GM19035 (cell line): ENCODE results near the gene SFN.
"Not testable (repeated sequence)": the region's sequence is repeated elsewhere in the genome, so short reads cannot be mapped to it uniquely, and the experiment has no call there.

ENCODE experiments used
- ATAC-seq: cut with Tn5 transposase; IDR thresholded peaks from one replicate; pipeline ENCODE4 v1.9.1; 2021; ENCODE audit not compliant: unreplicated experiment

SFN gene

DNA sequence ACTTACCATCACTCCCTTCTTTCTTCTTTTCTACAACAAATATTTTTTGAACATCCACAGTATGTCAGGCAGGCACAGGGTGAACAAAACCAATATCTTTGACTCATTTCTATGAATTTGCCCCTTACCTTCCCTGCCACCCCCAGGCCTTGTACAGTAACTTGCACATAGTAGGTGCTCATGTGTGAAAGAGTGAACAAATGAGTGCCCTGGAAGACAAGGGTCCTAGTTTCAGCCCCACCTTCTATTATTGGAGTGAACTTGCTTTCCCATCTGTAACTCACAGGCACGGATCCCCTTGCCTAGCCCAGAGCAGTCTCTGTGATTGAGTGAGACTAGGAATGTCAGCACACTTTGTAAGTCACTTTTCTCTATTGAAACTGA is 23.6 kb upstream of the SFN start:
- no peak for ATAC-seq

DNA sequence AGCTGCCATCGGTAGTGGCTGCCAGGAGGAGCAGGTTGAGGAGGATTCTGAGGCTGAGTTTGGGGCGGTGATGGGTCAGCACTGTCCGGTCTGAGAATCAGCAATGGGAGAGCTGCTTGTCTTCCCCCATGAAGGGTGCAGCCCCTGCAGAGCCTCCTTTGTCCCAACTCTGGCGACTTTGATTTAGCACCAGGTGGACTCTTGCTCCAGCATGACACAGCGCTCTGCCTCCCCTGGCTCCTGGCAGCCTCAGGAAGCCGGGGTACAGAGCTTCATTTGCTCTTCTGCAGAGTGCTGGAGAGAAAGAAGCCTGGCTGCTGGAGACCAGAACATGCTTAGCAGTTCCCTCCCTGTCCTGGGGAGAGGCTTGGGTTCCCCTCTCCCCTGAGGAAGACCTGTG is 23.2 kb upstream of the SFN start:
- ATAC-seq = no peak

DNA sequence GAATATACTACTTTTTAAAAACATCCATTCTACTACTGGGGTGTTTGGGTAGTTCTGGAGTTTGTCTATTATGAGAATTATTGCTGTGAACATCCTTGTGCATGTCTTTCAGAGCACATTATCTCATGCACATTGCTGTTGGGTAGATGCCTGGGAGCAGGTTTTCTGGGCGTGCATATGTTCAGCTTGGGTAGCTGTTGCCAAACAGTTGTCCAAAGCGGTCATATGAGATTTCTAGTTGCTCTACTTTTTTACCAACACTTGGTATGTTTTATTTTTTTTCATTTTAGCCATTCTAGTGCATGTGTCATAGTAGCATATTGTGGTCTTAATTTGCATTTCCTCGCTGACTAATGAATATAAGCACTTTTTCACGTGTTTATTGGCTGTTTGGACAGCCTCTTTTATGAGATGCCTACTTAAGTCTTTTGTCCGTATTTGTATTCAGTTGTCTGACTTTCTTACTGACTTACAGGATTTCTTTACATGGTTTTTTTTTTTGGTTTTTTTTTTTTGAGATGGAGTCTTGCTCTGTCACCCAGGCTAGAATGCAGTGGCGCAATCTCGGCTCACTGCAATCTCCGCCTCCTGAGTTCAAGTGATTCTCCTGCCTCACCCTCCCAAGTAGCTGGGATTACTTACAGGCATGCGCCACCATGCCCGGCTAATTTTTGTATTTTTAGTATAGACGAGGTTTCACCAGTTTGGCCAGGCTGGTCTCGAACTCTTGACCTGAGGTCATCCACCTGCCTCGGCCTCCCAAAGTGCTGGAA is 18.3 kb upstream of the SFN start:
- ATAC-seq = no peak

DNA sequence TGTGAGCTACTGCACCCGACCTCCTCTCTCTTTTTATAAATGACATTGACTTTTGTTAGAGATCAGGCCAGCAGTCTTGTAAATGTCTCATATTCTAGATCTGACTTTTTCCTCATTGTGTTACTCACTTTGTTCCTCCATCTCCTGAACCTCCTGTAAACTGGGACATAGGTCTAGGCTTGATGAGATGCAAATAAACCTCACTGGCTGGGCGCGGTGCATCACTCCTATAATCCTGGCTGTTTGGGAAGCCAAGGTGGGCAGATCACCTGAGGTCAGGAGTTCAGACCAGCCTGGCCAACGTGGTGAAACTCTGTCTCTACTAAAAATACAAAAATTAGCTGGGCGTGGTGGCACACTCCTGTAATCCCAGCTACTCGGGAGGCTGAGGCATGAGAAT is 15.1 kb upstream of the SFN start:
- ATAC-seq = not testable (repeated sequence)

DNA sequence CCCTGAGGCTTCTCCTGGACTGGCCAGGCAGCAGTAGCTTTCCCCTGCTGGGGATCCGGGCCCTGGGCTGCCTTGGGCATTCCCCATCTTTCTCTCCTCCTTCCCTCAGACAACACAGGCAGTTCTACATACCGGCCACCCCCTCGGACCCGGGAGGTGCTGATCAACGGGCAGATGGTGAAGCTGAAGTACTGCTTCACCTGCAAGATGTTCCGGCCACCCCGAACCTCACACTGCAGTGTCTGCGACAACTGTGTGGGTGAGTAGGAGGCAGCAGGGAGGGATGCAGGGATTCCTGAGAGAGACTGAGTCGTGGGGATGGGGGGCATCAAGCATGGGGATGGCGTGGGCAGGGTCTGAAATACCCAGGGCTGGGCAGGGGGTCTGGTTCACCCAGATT is 14.4 kb upstream of the SFN start:
- no peak for ATAC-seq

DNA sequence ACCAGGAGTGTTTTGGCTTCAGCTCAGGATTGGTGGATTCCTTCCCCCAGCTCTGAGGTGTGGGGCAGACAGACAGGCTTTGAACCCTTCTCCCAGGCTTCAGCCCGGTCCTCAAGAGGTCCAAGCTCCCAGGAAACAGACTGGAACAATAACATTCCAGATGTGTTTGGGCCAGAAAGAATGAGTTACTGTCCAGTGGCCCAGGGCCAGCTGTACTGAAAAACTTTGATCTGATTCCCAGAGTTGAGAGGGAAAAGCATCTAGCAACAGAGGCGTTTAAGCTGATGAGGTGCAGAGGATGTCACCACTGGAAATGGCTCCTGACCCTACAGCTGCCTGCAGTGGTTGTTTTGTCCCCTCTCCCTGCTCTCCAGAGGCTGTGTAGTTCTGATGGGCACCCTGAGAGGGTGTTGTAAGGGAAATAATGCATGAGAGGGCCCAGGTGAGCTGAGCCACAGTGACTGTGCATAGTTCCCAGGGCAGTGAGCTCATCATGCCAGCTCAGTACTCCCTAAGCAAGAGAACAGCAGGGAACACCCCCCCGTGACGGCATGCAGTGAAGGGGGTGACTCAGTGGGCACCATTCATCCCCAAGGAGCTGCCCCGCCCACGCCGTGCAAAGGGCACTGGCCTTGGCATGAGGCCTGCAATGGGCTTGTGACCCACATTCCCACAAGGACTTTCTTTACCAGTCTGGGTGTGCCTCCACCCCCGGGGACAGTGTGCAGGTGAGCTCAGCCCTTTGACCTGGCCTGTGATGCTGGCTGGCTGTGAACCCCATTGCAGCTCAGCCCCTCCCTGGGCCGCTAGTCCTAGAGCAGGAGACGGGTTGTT is 13.8 kb upstream of the SFN start:
- no peak for ATAC-seq

DNA sequence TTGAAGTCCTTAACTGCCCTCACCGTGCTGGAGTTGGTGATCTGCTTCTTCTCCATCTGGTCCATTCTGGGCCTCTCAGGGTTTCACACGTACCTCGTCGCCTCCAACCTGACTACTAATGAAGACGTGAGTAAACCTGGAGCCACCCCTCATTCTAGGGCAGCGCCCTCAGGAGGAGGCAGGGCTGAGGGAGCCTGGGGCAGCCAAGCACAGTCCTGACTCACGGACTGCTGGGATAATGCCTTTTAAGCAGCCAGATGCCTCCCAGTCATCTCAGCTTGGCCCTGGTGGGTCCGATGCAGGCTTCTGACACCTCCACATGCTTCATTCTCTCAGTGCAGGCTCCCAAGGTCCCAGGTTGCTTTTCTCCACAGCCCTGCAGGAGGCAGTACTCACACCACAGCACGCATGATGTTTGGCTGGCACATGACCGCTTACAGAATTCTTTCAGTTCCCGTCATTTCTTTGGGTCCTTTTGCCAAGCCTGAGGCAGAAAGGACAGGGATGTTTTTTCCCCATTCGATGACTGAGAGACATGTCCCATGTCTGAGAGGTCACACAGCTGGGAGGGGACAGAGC is 11.8 kb upstream of the SFN start:
- no peak for ATAC-seq

DNA sequence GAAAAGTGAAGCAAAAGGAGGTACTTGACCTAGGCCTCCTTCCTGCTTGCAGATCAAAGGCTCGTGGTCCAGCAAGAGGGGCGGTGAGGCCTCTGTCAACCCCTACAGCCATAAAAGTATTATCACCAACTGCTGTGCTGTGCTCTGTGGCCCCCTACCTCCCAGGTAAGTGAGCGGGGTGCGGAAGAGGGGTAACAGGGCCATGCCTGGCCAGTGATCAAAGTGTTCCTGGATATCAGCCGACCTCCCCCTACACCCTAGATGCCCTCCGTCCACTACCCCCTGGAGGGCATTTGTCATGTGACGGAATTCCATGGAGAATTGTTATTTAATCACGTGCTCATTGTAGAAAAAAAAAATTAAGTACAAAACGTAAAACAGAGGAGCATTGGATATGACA is 10.2 kb upstream of the SFN start:
- ATAC-seq = no peak

DNA sequence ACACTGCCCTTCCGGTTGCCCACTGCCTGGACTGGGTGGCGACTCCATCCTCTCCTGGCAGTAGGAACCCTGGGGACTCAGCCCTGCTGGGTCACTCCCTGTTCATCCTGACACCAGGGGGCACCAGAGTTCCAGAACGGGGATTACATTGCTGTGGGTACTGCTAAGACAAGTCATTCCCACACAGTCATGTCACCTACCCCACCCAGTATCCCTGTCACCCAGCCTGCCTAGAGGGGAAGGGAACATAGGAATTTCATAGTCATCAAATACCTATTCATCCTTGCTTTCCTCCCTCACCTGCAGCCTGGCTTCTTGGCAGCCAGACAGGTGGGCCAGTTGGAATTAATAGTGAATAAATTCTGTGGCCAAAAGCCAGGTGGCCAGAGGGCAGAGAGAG is 9.8 kb upstream of the SFN start:
- ATAC-seq = no peak

DNA sequence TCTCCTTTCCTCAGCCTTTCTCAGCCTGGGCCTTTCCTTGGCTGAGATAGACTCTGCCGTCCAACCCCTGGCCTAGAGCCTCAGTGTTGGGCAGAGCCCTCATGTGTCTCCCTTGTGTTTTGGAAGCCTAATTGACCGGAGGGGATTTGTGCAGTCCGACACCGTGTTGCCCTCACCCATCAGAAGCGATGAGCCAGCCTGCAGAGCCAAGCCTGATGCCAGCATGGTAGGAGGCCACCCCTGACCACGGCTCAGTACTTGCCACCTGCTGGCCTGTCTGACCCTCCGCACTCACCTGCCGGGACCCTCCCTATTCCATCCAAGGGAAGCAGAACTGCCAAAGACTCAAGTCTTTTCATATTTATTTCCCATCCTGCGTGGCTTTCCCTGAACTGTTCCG is 9.3 kb upstream of the SFN start:
- ATAC-seq = no peak

DNA sequence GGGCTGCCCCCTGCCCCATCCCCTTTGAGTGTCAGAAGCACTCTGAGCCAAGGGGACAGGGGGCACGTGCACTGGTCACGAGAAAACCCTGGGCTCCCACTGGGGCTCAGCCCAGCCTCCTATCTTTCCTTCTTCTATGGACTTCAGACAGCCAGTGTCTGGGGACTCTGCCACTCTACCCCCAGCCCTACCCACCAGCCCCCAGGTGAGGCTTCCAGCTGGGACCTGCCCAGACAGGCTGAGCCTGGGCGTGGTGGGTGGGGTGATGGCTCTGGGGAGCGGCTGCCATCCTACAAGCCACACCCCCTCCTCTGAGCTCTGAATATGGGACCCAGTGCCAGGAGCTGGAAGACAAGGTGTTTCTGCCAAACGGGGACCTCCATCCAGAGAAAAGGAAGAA is 8.0 kb upstream of the SFN start:
- no peak for ATAC-seq

DNA sequence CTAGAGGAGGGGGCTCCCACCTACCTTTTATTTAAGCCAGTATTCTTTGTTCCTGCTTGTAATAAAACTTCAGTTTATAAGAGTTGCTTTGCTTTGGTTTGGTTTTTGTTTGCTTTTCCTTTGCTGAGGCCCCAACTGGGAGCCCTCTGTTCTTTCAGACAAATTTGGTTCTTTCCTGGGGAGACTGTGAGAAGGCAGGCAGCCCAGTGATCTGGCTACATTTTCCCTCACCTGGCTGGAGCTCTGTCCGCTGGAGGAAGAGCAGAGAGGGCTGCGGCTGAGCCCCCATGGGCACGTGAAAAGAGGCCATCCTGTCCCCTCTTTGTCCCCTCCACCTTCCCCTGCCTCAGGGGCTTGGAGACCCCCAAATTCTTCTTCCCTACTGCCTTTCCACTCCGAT is 7.3 kb upstream of the SFN start:
- ATAC-seq = no peak

DNA sequence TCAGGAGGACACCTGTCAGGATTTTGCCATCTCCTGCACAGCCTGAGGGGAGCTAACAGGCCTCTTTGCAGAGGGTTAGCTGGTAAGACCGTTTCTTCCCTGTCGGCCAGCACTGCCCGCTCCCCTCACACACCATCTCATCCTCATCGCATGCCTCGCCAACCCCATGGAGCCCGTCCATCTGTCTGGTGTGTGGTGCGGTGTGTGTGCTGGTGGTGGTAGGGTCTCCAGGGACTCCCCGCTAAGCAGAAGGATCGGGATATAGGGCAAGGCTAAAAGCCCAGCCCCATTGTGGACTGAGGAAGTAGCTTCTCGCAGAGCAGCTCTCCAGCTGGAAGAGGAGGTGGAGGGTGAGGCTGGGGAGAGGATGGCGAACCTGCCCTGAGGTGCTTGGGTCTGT is 6.8 kb upstream of the SFN start:
- ATAC-seq = no peak

DNA sequence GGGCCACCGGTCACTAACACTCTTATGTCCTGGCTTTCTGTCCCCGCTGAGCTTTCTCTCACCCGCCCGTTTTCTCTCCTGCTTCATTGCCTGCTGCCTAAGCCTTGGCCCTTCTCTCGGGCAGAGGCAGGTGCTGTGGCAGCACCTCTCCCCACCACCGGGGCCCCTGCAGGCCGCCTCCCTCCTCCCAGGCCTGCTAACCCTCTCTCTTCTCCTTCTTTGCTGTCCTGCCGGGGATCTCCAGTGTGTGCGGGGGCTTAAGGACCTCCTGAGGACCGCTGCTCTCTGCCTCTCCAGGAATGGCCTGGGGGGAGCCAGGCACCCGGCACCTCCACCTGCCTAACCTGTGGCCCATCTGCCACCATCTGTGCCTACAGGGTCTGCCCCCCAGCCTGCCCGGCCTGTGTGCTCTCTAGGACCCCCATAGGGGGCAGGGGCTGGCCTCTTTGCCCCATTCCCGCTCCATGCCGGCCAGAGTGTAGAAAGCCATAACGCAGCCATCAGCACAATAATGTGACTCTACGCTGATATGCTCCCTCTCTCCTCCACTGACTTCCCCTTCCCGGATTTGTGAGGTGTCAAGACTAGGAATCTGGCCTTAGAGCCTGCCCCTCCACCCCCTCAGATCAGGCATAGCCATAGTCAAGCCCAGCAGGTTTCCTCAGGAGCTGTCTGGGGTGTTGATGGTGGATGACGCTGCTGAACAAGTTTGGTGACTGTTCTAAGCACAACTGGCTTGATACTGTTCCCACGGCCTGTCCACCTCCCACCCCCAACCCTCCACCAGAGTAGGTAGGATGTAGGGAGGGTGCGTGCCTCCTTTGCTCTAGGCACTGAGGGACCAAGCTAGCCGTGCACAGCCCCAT is 6.1 kb upstream of the SFN start:
- no peak for ATAC-seq

DNA sequence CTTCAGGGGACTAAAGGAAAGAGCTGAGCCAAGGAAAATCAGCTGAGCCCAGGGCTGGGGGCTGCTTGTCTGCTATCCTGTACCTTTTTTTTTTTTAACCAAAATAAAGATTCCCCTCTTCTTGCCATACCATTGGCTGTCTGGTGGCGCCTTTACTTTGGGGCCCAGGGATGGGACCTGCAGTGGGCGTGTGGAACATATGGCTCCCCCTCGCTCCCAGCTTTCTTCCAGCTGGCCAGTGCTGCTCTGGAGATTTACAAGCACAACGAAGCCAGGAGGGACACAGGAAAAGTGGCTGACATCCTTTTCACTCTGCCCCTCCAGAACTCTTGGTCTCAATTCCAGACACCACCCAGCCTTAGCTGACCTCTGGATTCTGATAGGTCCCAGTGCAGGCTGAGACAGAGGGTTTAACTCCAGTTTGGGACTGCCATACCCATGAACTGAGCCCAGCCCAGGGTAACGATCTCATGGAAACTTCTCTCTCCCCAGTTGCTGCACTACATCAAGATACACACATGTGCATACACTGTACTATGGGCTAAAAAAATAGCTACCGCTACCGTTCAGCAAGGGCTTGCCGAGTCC is 5.4 kb upstream of the SFN start:
- ATAC-seq = no peak

DNA sequence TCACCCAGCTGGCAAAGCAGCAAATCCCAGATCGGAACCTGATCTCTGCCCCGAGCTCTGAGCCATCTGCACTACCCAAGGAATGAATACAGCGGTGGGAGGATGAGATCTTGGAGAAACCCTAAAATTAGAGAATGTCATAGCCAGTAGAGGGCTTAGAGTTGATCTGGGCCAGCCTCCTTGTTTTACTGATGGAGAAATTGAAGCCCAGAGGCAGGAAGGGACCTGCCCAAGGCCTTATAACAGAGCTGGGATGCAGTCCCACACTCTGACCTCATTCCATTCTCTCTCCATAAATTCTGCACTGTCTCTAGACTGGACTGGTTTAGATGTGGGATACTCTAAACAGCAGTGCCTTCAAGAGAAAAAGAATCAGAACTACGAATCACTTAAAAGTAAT is 4.8 kb upstream of the SFN start:
- ATAC-seq = no peak

DNA sequence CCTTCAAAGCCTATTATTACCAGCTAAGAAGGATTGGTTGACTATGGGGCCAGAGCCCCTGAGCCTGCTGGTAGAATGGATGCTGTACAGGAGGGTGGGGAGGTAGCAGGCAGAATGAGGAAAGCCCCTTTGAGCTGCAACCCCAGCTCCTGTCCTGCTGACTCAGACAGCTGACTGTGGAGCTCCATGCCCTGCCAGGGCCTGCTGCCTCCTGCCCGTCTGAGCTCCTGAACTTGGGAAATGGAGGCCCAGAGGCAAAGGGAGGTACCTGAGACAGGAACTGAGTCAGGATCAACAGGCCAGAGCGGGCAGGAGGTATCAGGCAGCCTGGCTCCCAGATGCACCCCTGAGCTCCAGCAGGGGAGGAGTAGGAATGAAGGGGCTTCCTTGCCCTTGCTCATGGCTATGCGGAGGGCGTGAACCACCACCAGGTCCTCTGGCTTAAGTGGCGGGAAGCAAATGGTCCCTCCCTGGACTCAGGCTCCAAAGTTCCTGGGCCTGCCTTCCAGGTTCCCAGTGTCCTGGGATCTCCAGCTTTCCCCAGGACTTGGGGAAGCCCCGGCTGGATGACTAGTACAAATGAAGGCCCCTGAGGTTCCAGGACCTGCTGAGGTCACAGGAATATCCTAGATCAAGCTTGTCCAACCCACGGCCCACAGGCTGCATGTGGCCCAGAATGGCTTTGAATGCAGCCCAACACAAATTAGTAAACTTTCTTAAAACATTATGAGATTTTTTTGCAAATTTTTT is 3.9 kb upstream of the SFN start:
- no peak for ATAC-seq

DNA sequence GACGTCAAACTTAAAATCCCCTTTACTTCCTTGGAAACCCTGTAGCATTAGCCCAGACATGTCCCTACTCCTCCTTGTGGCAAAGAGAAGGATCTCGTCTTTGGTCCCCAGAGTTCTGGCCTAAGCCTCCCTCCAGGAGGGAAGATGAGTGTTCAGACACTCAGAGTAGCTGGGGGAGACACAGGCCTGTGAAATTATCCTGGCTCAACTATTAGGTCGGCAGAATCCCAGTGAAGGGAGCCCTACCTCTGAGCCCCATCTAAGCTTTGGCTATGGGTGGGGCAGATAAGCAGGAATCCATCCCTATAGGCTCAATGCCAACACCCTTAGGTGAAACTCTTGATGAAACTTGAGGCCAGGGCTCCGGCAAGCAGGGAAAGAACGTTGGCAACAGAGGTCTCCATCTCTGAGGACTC is 1.7 kb upstream of the SFN start:
- no peak for ATAC-seq

DNA sequence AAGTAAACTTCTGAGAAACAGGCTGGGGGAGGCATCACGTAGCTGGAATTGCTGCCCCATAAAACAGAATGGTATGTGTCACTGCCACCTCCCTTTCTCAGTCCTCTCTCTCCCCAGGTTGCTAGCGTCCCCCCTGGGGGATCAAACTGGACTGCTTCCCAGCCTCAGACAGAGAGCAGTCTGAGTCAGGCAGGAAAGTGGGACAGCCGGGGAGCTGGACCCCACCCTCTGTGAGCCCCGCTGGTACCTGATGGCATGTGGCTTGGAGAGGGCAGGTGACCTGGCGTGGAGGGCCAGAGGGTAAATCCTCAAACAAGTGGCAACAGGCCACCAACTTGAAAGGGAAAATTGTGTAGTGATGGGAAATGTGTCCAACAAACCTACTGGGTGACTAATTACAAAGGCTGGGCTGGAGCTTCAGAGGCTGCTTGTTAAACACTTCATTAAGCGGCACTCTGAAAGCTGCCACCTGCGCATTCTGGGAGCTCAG is 1.0 kb upstream of the SFN start:
- no peak for ATAC-seq

DNA sequence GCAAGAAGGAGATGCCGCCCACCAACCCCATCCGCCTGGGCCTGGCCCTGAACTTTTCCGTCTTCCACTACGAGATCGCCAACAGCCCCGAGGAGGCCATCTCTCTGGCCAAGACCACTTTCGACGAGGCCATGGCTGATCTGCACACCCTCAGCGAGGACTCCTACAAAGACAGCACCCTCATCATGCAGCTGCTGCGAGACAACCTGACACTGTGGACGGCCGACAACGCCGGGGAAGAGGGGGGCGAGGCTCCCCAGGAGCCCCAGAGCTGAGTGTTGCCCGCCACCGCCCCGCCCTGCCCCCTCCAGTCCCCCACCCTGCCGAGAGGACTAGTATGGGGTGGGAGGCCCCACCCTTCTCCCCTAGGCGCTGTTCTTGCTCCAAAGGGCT is 732 bp downstream of the SFN start:
- ATAC-seq = no peak
